Mucosa of rectum (tissue), 2 donors: ENCODE results near the gene SNAI3.

ENCODE experiments used
- H3K27ac ChIP-seq, 2 donors: one replicate each; pipeline ENCODE4 v1.7.0; 2013; ENCODE audit warnings: inconsistent platforms in 2 of 2, low read depth in 2 of 2, low read length in 2 of 2
- H3K27me3 ChIP-seq, 2 donors: one replicate each; pipeline ENCODE4 v1.7.0; 2013; ENCODE audit warnings: low read length in 2 of 2; ENCODE audit not compliant: control insufficient read depth in 2 of 2, insufficient read depth in 2 of 2
- H3K36me3 ChIP-seq, 2 donors: one replicate each; pipeline ENCODE4 v1.7.0; 2013; ENCODE audit warnings: low read length in 2 of 2; ENCODE audit not compliant: control insufficient read depth in 2 of 2, insufficient read depth in 2 of 2
- H3K4me1 ChIP-seq, 2 donors: one replicate each; pipeline ENCODE4 v1.7.0; 2013; ENCODE audit warnings: low read length in 2 of 2, mild to moderate bottlenecking in 1 of 2; ENCODE audit not compliant: control insufficient read depth in 2 of 2, insufficient read depth in 2 of 2
- H3K4me3 ChIP-seq, 2 donors: one replicate each; pipeline ENCODE4 v1.7.0; 2013; ENCODE audit warnings: low read length in 2 of 2
- H3K9ac ChIP-seq, 2 donors: one replicate each; pipeline ENCODE4 v1.7.0; 2013; ENCODE audit warnings: low read length in 2 of 2, low read depth in 1 of 2, mild to moderate bottlenecking in 1 of 2
- H3K9me3 ChIP-seq, 2 donors: one replicate each; pipeline ENCODE4 v1.7.0; 2013; ENCODE audit warnings: low read length in 2 of 2; ENCODE audit not compliant: control insufficient read depth in 2 of 2
- donor health status: healthy.
- donor health status: Normal muscosa, but diverticular disease.

SNAI3 gene

DNA sequence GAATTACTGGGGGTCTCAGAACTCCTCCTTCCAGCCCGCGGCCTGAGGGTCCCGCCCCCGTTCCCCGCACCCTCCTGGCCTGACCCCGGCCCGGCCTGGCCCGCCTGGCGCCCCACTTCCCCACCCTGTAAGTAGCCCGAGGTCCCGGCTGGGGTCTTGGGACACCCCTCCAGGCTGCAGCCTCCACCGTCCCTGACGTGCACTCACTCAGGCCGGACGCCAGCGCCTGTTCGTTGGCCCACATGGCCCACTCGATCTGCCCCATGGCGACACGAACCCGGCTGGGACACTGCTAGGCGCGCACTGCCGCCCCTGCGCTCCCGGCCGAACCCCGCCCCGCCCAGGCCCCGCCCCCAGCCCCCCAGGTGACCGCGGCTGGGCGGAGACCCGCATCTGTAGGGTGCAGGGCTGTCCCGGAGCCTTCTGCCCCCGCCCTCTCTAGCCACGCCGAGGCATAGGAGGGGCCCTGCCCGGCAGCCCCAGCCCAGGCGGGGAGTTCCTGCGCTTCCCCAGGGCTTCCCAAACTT is 35.5 kb downstream of the SNAI3 start, which contains the start of gene CYBA:
Gene CYBA, minus strand, starts transcription at position 305 of the 527 bp plus-strand sequence. Its CDS starts 40 bp downstream, at position 265.
- peaks cover 12 to 19% of the 10 kb centered on the region in 2 donors for H3K4me1 ChIP-seq
- no peaks in the 10 kb centered on the region for H3K9me3 ChIP-seq
- peak within 1 kb of the TSS; percentile 65 to 72 for H3K9ac ChIP-seq
- H3K4me3 ChIP-seq: peak within 1 kb of the TSS; percentile 78 to 81
- H3K27ac ChIP-seq: peak within 1 kb of the TSS; percentile 74 to 88
- peaks cover 7 to 14% of the 10 kb centered on the region in 2 donors for H3K36me3 ChIP-seq
- H3K27me3 ChIP-seq: no peaks in the 10 kb centered on the region

DNA sequence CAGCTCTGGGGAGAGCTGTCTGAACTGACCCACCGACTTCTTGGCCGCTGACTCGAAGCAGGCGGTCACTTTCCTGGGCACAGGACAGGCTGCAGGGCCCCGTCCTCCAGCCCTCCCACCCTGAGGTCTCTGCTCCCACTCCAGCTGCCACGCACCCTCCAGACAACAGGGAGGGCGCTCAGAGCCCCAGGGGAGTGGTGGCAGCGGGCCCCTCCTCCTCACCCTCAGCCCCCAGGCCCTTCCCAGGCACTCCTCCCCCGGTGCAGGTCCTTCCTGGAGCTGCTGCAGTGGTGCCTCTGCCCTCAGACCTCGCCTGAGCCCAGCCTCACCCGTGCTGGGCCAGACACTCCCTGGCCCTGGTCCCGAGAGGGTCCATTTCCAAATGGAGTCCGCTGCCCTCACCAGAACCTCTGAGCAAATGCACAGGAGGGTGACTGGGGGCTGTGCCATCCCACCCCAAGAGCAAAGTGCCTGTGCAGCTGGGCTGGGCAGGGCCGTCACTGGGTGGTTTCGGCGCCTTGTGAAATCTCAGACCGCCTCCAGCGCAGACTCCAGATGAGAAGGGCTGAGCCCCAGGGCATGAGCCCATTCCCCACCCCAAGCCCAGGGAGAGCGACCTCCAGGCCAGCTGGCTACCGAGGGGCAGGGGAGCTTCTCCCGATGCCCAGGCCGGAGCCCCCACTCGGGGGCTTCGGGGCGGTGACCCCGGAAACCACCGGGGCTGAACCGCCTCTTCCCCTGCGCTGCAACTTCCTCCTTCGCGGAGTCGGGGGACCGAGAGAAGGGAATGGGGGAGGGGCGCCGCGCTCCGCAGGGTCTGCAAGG is 36.2 kb downstream of the SNAI3 start:
- H3K27ac ChIP-seq: peak overlapping the region; percentile 74 to 88
- peak overlapping the region; percentile 60 to 72 for H3K9ac ChIP-seq
- H3K36me3 ChIP-seq: peaks cover 7 to 10% of the 10 kb centered on the region in 2 donors
- no peaks in the 10 kb centered on the region for H3K9me3 ChIP-seq
- H3K27me3 ChIP-seq: no peaks in the 10 kb centered on the region
- peak overlapping the region; percentile 78 to 81 for H3K4me3 ChIP-seq
- H3K4me1 ChIP-seq: peaks cover 12 to 24% of the 10 kb centered on the region in 2 donors

DNA sequence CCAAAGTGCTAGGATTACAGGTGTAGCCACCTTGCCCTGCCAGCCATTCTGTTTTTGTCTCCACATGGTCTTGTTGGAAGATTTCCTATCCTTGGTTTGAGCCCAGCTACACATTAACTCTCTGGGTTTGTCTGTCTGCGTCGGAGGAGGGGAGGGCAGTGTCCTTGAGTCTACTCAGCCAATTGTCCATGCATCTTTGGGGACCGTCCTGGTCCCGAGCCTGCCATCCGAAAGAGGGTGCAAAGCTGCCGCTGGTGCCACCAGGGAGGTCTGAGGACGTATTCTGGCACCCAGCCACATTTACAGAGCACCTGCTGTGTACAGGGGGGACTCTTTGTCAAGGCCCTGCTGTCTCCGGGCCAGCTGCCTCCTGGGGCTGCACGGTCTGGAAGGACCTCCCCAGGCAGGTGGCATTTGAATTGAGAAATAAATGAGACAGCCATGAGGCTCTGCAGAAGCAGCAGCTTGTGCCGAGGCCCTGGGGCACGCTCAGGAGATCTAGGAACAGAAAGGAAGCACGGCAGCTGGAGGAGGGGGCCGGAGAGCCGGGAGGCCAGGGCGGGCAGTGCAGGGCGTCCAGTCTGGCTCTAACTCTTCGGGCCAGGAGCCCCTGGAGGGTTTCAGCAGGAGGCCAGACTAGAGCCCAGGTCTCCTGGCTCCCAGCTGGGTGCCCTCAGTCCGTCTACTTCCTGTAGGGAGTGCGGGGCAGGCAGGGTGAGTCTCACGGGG is 36.9 kb downstream of the SNAI3 start:
- Histone ChIP-seq H3K9ac (peak overlapping the region in 1 of 2 donors; percentile 72), H3K27me3 (no peaks in the 10 kb centered on the region), H3K36me3 (peaks cover 2 to 3% of the 10 kb centered on the region in 2 donors), H3K27ac (peak overlapping the region; percentile 74 to 88), H3K4me1 (peaks cover 15 to 26% of the 10 kb centered on the region in 2 donors), H3K9me3 (no peaks in the 10 kb centered on the region), H3K4me3 (peak overlapping the region; percentile 78 to 81)

DNA sequence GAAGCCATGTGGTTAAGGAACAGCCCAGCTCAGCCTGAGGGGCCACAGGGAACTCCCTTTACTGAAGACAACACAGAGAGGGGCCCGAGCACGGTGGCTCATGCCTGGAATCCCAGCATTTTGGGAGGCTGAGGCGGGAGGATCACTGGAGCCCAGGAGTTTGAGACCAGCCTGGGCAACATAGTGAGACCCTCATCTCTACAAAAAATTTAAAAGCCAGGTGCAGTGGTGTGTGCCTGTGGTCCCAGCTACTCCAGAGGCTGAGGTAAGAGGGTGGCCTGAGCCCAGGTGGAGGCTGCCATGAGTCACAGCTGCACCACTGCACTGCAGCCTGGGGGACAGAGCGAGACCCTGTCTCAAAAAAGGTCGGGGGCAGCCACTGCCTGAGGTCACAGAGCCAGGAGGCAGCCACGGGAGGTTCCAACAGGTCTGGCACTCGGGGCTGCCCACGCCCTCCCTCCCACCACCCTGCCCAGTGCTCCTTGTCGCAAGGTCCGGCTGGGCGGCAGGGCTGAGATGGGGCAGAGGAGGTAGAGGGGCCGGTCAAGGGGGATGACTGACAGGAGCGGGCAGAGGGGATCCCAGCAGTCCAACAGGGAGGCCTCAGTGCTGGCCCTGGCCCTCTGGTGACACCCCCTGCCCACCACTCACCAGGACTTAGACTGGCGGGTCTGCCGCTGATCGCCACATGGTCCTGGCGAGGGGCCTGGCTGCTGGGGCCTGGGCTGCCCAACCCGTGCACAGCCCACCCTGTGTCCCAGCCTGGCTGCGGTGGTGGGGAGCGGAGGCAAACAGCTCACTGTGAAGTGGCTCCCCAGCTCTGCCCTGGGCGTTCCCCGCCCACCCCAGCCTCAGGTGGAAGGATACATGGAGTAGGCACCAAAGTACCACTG is 38.9 kb downstream of the SNAI3 start:
- Histone ChIP-seq H3K9ac (no peak overlapping the region), H3K27ac (no peak overlapping the region), H3K4me1 (peaks cover 15 to 26% of the 10 kb centered on the region in 2 donors), H3K27me3 (no peaks in the 10 kb centered on the region), H3K4me3 (no peak overlapping the region), H3K36me3 (no peaks in the 10 kb centered on the region), H3K9me3 (no peaks in the 10 kb centered on the region)

DNA sequence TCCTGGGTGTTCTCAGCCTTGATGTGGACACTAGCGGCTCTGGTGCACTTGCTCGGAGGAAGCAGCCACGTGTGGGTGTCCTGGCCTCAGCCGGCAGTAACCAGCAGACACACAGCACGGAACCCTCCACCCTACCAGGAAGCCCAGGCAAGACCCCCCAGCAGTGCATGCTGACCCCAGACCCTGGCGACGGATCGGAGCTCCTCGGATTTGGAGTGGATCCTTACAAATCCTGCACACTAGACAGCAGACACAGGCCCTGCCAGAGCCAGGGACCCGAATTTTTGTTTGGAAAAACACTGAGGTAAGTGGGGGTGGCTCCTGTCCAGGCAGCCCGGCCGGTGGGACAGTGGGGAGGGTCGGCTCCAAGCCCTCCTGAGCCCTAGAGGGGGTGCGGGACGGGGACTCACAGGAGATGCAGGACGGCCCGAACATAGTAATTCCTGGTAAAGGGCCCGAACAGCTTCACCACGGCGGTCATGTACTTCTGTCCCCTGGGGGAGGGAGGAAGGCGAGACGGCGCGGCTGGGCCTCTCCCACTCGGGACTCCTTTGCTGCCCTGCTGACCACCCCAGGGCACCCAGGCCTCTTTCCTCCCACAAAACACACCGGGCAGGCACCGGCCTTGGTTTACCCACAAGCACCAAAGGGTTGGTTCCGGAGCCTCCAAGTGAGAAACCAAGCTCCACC is 39.8 kb downstream of the SNAI3 start:
- Histone ChIP-seq H3K36me3 (no peaks in the 10 kb centered on the region), H3K9ac (no peak overlapping the region), H3K27ac (no peak overlapping the region), H3K9me3 (no peaks in the 10 kb centered on the region), H3K4me3 (no peak overlapping the region), H3K27me3 (no peaks in the 10 kb centered on the region), H3K4me1 (peaks cover 15 to 20% of the 10 kb centered on the region in 2 donors)

DNA sequence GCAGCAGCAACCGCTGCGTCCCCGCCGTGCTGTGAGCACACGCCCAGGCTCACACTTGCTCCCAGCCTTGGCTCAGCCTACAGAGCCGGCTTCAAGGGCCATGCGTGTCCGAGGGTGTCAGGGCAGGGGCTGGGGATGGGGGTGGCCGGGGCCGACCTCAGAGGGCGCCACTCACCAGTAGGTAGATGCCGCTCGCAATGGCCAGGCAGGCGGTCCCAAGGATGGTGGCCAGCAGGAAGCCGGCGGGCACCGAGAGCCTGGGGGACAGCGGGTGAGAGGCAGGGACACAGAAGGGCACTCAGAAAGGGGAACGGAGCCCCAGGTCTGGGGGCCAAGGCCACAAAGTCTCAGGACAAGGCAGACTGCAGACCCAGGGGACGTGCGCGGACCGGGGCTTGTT is 40.4 kb downstream of the SNAI3 start:
- Histone ChIP-seq H3K36me3 (no peaks in the 10 kb centered on the region), H3K9ac (no peak overlapping the region), H3K4me1 (peaks cover 11 to 14% of the 10 kb centered on the region in 2 donors), H3K27me3 (peaks cover 0 to 1% of the 10 kb centered on the region in 2 donors), H3K4me3 (no peak overlapping the region), H3K9me3 (no peaks in the 10 kb centered on the region), H3K27ac (no peak overlapping the region)

DNA sequence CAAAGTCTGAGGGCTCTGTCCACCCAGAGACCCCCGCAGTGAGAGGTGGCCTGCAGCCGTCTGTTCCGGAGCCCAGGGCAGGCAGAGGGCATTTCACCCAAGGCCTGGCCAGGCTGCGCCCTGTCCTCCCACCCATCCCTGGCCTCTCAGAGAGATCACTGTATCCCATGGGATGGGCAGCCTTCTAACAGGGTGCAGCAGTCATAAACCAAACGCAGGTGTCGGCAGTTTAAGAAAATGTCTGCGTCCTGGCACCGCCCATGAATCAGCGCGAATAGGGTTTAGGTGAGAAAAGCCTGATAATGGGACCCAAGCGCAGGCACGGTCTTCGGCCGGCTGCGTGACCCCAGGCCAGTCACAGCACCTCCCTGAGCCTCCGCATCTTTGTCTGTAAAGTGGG is 40.9 kb downstream of the SNAI3 start:
- peaks cover 11 to 14% of the 10 kb centered on the region in 2 donors for H3K4me1 ChIP-seq
- H3K27ac ChIP-seq: no peak overlapping the region
- H3K4me3 ChIP-seq: no peak overlapping the region
- no peaks in the 10 kb centered on the region for H3K9me3 ChIP-seq
- peaks cover 1 to 5% of the 10 kb centered on the region in 2 donors for H3K27me3 ChIP-seq
- H3K36me3 ChIP-seq: no peaks in the 10 kb centered on the region
- H3K9ac ChIP-seq: no peak overlapping the region

DNA sequence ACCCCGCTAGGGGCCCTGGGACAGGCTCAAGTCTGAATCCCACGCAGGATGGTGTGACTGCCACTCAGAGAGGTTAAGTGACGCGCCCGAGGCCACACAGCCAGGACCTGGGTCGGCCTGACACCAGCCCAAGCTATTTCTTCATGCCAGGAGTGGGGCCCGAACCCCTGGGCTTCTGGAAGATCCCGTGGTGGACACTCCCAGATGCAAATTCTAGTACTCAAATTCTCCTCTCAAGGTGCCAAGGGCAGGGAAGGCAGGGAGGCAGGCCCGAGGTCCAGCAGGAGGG is 42.7 kb downstream of the SNAI3 start:
- peaks cover 13 to 19% of the 10 kb centered on the region in 2 donors for H3K27me3 ChIP-seq
- no peaks in the 10 kb centered on the region for H3K9me3 ChIP-seq
- no peak overlapping the region for H3K4me3 ChIP-seq
- peaks cover 17 to 19% of the 10 kb centered on the region in 2 donors for H3K4me1 ChIP-seq
- no peak overlapping the region for H3K27ac ChIP-seq
- no peaks in the 10 kb centered on the region for H3K36me3 ChIP-seq
- no peak overlapping the region for H3K9ac ChIP-seq

DNA sequence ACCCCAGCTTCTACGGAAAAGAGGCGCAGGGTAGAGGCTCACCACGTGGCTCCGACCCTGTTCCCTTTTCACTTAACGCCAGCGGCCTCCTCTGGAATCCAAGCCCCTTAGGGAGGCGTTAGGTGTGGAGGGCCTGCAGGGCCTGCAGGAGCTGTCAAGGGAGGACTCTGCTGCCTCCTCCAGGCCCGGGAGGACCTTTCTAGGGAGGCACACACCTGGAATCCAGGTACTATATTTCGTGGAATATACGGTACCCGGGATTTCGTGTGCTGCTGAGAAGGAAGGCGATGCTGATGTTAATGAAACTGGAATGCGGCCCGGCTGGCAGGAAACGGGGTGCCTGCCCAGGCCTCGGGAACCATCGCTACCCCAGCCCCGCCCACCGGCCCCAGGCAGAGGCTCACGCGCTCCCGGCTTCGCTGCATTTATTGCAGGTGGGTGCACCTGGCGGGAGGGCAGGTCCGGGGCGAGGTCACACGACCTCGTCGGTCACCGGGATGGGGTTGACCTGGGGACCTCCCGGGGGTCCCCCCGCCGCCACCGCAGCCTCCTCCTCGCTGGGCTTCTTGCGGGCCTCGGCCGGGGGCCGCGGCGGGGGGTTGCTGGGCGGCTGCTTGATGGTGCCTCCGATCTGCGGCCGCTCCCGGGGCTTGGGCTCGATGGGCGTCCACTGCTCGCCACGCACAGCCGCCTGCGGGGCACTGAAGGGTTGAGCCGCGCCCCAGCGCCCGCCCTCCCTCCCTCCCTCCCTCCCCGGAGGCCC is 43.2 kb downstream of the SNAI3 start:
- H3K27me3 ChIP-seq: peaks cover 13 to 19% of the 10 kb centered on the region in 2 donors
- no peaks in the 10 kb centered on the region for H3K9me3 ChIP-seq
- H3K4me3 ChIP-seq: no peak overlapping the region
- H3K27ac ChIP-seq: no peak overlapping the region
- no peaks in the 10 kb centered on the region for H3K36me3 ChIP-seq
- no peak overlapping the region for H3K9ac ChIP-seq
- H3K4me1 ChIP-seq: peaks cover 21 to 22% of the 10 kb centered on the region in 2 donors
